HG03558 (cell line): ENCODE measurements around the gene IL1RAP.

Experiments used
- ATAC-seq: cut with Tn5 transposase; IDR thresholded peaks from one replicate; pipeline ENCODE4 v1.9.1; 2021; ENCODE audit warnings: moderate number of reproducible peaks; ENCODE audit not compliant: unreplicated experiment; ENCODE audit errors: extremely low read depth

Gene IL1RAP

GRCh38 chr3:190538288-190538687 is 24.4 kb downstream of the IL1RAP start:
- no peak for ATAC-seq

GRCh38 chr3:190539526-190539925 is 25.6 kb downstream of the IL1RAP start:
- no peak for ATAC-seq

GRCh38 chr3:190541008-190541407 is 27.1 kb downstream of the IL1RAP start:
- ATAC-seq, result no peak

DNA sequence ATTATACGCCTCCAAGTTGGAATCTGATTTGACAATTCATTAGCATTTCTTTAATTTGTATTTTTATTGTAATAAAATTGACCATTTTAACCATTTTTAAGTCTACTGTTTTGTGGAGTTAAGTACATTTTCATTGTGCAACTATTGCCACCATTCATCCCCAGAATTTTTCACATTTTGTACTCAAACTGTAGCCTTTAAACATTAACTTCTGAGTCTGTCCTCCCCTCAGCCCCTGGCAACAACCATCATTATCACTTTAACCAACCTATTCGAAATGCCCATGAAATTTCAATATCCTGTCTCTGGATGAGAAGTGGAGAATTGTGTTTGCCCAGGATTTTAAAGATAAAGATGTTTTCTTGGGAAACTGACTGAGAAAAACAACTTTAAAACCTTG is 27.7 kb downstream of the IL1RAP start:
- no peak for ATAC-seq

DNA sequence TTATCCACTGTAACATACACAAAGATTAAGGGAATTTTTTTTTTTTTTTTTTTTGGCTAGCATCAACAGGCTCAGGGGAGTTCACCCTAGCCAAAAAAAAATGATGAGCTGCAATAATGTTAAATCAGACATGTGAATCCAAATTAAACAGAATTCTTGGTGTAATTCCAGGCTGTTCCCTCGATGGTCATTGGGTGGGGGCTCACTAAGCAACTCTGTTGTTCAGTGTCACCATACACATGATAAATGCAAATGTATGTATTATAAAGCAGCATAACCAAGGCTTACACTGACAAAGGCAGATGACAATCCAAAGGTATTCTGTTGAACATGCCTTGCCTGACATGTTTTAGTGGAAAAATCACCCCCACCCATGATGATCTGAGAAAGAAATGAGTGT is 29.0 kb downstream of the IL1RAP start:
- no peak for ATAC-seq

GRCh38 chr3:190543671-190544070 is 29.8 kb downstream of the IL1RAP start:
- no peak for ATAC-seq

DNA sequence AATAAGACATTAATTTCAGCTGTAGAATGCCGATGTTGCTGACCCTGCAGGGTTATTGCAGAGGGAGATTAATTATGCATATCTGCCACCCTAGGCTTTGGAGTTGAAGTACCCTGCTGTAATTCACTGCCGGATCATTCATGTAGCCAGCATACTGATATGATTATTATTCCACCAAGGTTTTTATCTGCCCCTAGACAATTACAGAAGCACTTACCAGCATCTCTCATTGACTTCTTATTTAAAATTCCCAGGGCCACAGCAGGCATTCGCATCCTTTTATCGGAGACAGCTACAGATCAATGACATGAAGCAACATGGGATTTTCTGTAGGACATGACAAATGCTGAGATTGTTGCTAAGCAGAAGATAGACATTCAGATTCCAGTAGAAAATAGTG is 31.3 kb downstream of the IL1RAP start:
- no peak for ATAC-seq

DNA sequence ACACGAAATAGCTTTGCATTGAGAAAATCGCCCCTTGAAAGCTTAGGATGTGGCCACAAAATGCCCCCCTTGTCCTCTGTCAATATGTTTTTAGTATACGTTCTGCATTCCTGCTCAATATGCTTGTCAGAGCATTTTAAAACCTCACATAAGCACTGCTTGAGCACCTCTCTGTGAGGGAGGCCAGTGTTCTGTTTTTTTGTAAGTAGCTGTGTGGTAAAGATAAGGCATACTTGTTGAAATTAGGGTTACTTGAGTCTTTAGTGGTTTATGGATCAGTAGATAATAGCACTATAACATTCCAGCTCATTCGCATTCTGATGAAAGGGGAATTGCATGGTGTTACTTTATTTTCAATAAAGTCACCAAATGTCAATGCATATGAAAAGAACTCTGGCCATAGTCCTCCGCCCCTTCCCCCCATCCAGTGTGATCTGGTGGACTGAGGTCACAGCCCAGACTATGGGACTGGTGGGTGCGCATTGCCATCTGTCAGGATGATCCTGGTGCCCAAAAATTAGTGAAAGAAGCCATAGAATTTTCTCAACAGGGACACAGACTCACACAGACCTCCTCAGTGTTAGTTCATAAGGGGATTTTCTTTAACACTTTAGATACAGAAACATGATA is 33.1 kb downstream of the IL1RAP start:
- no peak for ATAC-seq

DNA sequence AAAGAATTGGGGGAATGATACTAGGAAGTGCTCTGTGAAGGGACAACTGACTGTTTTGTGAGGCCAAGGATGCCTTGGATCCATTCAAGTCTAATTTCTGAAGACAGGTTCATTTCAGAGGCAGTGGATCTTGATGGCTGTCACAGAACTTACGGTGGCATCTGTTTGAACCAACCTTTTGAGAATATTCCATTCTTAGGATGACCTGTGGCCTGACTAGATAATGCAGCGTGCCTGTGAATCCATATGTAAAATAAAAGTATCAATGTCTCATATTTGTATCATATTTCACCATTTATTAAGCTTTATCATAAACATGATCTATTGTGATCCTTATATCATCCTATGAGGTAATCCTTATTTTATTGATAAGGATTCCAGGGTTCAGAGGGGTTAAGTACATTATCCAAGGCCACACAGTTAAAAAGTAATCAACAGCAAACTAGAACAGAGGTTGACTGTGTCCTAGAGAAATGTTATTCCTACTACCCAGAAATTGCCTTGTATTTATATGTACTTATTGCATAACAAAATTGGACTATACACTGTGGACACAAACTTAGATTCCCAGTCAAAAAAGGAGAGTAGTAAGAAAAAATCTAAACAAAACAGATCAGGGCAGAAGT is 34.3 kb downstream of the IL1RAP start:
- no peak for ATAC-seq

DNA sequence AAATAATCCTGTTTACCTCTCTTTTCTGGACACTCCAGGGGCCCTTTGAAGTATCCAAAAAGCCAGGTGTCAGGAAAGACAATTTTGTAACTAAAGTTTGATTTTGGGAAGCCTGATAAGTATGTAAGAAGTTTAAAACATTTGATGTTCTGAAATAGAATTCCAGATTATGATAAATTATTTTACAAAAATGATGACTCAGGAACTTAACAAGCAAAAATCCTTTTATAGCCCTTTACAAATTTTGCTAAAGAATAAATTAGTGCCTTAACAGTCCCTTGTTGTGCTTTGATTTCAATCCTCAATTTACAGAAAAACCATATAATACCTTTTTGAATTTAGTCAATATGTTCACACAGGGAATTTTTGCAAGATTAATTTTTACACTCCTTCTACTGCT is 38.1 kb downstream of the IL1RAP start:
- no peak for ATAC-seq

GRCh38 chr3:190552969-190553759 is 39.3 kb downstream of the IL1RAP start:
- no peak for ATAC-seq

- ATAC-seq, result no peak
Measured at GRCh38 chr3:190554197-190554596, 40.3 kb downstream of the IL1RAP start.

- no peak for ATAC-seq
Measured at GRCh38 chr3:190556351-190556750, 42.5 kb downstream of the IL1RAP start.

- ATAC-seq, result no peak
Measured at GRCh38 chr3:190557296-190557695, 43.4 kb downstream of the IL1RAP start.

DNA sequence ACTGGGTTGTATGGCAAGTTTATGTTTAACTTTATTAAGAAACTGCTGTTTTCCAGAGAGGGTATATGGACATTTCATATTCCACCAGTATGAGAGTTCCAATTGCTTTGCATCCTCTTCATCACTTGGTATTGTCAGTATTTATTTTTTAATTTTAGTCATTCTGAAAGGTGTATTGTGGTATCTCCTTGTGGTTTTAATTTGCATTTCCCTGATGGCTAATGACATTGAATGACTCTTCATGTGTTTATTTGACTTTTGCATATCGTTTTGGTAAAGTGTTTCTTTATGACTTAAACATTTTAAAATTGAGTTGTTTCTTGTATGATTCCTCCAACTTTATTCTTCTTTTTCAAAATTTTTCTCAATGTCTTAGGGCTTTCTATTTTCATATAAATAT is 44.4 kb downstream of the IL1RAP start:
- ATAC-seq, result no peak

DNA sequence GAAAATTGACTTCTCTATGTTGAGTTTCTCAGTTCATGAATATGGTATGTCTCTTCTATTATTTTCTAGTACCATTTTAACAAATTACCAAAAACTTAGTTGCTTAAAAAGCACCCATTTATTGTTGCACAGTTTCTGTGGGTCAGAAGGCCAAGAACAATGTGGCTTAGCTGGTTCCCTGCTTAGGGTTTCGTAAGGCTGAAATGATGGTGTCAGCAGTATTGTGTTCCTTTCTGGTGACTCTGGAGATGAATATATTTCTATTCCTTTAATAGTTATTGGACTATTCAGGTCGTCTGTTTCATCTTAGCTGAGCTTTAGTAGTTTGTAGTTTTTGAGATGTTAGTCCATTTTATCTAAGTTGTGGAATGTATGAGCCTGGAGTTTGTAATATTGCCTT is 44.9 kb downstream of the IL1RAP start:
- no peak for ATAC-seq

- ATAC-seq, result no peak
Measured at GRCh38 chr3:190560013-190560895, 46.4 kb downstream of the IL1RAP start.

DNA sequence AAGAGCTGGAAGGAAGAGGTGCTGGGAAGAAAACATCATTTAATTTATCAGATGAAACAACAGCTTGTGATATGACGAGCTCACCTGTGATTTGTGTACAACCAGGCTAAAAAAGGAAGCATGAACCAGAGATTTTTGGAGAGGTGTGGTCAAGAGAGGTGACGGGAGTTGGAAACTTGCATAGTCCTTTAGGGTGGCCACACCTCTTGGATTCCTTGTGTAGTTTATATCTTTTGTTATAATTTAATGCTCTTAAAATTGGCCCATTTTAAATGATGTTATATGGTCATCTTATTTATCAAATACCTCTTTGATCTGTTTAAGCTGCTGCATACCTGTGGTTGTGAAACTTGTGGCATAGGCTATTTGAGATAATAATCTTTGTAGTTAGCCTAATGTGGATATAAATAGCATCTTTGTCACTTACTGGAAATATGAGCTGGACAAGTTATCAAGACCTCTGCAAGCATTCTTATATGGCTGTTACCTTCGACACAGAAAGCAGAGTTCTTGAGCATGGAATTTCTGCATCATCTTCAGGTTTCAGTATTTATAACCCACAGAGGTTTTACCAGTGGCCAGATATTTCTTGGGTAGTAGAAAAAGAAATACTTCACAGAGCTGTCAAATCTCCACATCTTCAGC is 49.1 kb downstream of the IL1RAP start:
- ATAC-seq, result no peak

DNA sequence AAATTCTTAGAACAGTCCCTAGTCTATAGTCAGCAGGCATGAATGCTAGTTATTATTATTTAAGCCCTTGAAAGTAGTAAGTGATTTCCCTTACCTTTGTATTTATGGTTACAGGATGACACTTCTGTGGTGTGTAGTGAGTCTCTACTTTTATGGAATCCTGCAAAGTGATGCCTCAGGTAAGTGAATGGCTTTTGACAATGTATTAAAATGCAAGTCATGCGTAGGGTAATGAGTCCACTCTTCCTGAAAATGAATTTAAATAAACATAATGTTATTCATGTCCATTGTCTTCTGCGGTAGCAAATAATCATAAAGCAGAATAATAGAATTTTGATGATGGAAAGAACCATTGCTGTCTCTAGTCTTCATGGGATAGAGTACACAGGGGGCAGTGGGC is 50.3 kb downstream of the IL1RAP start:
- ATAC-seq, result no peak
